Measurements from ENCODE around the gene CCDC27.

The CCDC27 gene

DNA sequence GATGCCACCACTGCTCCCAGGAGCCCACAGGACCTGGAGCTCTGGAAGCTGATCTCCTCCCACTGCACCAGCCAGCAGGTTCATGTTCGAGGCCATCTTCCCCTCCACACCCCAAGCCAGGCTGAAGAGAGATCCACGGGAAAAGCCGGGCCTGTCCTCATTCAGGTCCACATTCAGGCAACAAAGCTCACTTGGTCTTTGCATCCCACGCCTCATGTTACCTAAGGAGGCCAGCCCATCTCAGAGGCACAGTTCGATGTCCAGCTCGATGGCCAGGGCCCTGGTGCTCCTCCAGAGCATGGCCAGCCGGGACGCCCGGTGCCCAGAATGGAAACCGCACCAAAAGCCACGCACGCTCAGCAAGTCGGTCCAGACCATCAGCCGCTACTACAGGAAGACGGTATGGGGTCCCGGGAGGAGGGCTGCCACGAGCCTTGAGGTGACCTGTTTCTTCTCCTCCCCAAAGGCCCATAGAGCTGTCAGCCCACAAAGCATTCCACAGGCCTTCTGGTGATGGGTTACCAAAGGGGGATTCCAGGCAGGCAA lies at the start of gene CCDC27:
Gene CCDC27 (plus strand): TSS at position 51 of the 546 bp plus-strand sequence. CDS start 32 bp downstream, at position 83.
- H3K36me3 Mint-ChIP-seq (ENCODE audit: low read depth): no peaks in the 10 kb centered on the region
- H3K4me3 Mint-ChIP-seq: peak within 1 kb of the TSS in 2 of 3 experiments; percentile 30 to 46
- H3K9me3 Mint-ChIP-seq: no peaks in the 10 kb centered on the region
- peaks cover 5% of the 10 kb centered on the region for H3K4me1 Mint-ChIP-seq
- peaks cover 11% of the 10 kb centered on the region for H3K27me3 Mint-ChIP-seq (ENCODE audit: low read depth)
- H3K27ac Mint-ChIP-seq: peak within 1 kb of the TSS; percentile 30 to 92 (median 89)
- TF ChIP-seq, protein P1, sequence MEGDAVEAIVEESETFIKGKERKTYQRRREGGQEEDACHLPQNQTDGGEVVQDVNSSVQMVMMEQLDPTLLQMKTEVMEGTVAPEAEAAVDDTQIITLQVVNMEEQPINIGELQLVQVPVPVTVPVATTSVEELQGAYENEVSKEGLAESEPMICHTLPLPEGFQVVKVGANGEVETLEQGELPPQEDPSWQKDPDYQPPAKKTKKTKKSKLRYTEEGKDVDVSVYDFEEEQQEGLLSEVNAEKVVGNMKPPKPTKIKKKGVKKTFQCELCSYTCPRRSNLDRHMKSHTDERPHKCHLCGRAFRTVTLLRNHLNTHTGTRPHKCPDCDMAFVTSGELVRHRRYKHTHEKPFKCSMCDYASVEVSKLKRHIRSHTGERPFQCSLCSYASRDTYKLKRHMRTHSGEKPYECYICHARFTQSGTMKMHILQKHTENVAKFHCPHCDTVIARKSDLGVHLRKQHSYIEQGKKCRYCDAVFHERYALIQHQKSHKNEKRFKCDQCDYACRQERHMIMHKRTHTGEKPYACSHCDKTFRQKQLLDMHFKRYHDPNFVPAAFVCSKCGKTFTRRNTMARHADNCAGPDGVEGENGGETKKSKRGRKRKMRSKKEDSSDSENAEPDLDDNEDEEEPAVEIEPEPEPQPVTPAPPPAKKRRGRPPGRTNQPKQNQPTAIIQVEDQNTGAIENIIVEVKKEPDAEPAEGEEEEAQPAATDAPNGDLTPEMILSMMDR (IDR thresholded peaks at IDR 0.05; ENCODE audit: unreplicated experiment in 3 of 3): no peak

DNA sequence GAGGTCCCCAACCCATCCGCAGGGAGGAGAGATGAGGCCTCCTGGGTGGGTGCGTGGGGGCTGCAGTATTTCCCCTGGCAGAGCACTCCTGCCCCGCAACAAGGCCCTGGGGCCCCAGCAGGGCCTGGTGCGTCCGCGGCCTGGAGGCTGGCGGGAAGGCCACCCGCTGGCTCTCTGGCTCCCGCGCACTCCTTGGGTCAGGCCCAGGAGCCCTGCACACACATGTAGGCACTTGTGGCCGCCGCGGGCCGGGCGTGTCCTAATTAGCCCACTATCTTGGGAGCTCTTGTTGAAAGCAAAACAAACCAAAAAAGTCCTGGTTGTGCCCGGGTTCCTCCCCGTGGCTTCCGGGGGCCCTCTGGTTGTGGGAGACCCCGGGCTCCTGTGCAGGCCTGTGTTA lies 49.7 kb upstream of the CCDC27 start:
- H3K9me3 Mint-ChIP-seq: no peaks in the 10 kb centered on the region
- peaks cover 7% of the 10 kb centered on the region for H3K4me1 Mint-ChIP-seq
- no peak overlapping the region for H3K4me3 Mint-ChIP-seq
- no peaks in the 10 kb centered on the region for H3K36me3 Mint-ChIP-seq (ENCODE audit: low read depth)
- TF ChIP-seq, protein P1 (IDR thresholded peaks at IDR 0.05; ENCODE audit: unreplicated experiment in 3 of 3): no peak
- peaks cover 38% of the 10 kb centered on the region for H3K27me3 Mint-ChIP-seq (ENCODE audit: low read depth)
- no peak overlapping the region for H3K27ac Mint-ChIP-seq

DNA sequence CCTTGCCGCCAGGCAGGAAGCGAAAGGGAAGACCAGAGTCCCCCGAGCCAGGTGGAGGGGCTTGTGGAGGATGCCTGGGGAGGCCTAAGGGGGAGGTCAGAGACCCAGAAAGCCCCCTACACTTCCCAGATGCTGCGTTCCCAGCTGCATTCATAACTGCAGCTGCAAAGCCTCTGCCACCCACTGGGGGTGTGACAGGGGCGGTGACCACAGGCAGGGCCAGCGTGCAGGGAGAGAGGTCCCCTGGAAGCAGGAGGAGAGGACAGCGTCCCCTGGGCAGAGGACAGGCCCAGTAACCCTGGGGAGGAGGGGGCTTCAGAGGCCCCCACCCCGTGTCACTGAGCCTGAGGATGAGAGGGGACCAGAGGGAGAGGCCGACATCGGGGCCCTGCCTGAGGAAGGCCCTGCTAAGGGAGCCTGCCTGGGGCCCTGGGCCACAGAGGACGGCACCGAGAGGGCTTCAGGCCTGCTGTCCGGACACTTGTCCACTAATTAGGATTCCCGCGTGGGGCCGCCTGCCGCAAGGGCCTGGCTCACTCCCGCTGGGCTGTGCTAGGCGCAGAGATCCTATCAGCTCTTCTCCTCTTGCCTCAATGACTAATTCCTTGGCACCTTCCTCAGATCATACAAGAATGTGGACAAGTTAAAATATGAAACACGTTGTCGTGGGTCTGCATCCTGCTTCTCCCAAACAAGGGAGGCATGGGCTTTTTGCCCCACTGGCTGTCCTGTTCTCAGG lies 49.1 kb upstream of the CCDC27 start:
- Mint-ChIP-seq H3K4me3 (no peak overlapping the region), H3K27ac (no peak overlapping the region), H3K9me3 (no peaks in the 10 kb centered on the region), H3K4me1 (peaks cover 7% of the 10 kb centered on the region), H3K36me3 (ENCODE audit: low read depth) (no peaks in the 10 kb centered on the region), H3K27me3 (ENCODE audit: low read depth) (peaks cover 39% of the 10 kb centered on the region)
- TF ChIP-seq, protein P1 (IDR thresholded peaks at IDR 0.05; ENCODE audit: unreplicated experiment in 3 of 3): peak in 1 of 3 experiments; percentile 13

DNA sequence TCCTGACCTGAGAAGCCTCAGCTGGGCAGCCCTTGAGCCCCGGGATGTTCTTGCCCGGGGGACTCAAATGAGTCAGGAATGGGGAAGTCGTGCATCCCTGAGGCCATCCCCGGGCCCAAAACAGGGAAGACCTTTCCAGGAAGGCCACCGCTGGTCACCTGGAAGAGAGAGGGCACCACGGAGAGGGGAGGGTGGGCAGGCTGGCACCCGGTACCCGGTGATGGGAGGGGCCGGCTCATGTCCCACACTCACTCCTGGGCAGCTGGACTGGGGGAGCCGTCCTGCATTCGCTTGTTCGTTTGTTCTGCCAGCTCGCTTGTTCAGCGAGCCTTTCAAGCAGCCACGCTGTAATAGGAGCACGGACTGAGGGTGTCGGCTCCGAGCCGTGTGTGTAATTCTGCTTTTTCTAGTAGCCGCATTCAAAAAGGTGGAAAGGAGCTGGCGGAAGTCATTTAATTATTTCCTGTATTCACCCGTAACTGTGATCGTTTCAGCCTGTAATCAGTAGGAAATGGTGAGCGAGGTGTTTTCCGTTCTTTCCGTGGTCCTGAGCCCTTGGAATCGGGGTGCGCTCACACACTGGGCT lies 48.4 kb upstream of the CCDC27 start:
- H3K9me3 Mint-ChIP-seq: no peaks in the 10 kb centered on the region
- H3K4me3 Mint-ChIP-seq: no peak overlapping the region
- H3K36me3 Mint-ChIP-seq (ENCODE audit: low read depth): no peaks in the 10 kb centered on the region
- TF ChIP-seq, protein P1 (IDR thresholded peaks at IDR 0.05; ENCODE audit: unreplicated experiment in 3 of 3): no peak
- H3K27ac Mint-ChIP-seq: no peak overlapping the region
- H3K27me3 Mint-ChIP-seq (ENCODE audit: low read depth): peaks cover 39% of the 10 kb centered on the region
- H3K4me1 Mint-ChIP-seq: peaks cover 7% of the 10 kb centered on the region

DNA sequence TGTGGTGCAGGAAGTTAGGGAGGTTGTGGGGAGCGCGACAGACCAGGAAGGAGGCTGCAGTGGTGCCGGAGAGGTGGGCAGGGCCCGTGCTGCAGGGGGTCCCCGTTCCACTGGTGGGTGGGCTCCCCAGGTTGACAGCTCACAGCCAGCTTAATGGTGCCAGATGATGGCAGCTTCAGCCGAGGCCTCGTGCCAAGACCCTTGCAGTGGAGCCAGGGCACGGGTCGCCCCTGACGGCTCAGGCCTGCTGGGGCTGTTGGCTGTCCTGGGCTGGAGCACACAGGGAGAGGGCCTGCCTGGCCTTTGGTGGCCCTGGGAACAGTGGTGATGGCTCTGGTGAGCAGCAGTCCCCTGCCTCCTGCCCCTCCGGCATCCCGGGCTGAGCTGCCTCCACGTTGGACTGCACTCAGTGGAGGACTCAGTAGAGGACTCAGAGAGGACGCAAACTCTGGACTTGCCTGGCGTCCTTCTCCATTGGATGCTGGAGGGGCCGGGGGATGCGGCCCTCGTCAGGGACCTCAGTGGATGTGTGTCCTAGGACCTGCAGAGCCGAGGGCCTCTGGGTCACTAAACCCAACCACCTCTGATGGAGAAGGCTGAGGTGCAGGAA lies 46.8 kb upstream of the CCDC27 start:
- no peaks in the 10 kb centered on the region for H3K36me3 Mint-ChIP-seq (ENCODE audit: low read depth)
- TF ChIP-seq, protein P1 (IDR thresholded peaks at IDR 0.05; ENCODE audit: unreplicated experiment in 3 of 3): no peak
- H3K9me3 Mint-ChIP-seq: no peaks in the 10 kb centered on the region
- peaks cover 39% of the 10 kb centered on the region for H3K27me3 Mint-ChIP-seq (ENCODE audit: low read depth)
- no peak overlapping the region for H3K27ac Mint-ChIP-seq
- H3K4me1 Mint-ChIP-seq: peaks cover 7% of the 10 kb centered on the region
- H3K4me3 Mint-ChIP-seq: no peak overlapping the region
